NB4 (cell line): ENCODE measurements around the gene TMEM239.

Experiments
- CTCF ChIP-seq: IDR thresholded peaks from one replicate; pipeline ENCODE4 v1.5.1; 2012; ENCODE audit warnings: low read depth, low read length
- MAX ChIP-seq: IDR thresholded peaks from 2 replicates; pipeline ENCODE4 v1.6.1; 2011; ENCODE audit warnings: low read depth, low read length
- MYC ChIP-seq: IDR thresholded peaks from 2 replicates; pipeline ENCODE4 v1.6.1; 2011; ENCODE audit warnings: low read depth, low read length

- TF ChIP-seq CTCF (no peak), MAX (no peak), MYC (no peak)
These were observed 1.9 kb downstream of the TMEM239 start for GRCh38 chr20:2817891-2818595.
